IMR-90 (cell line): Measurements from ENCODE around the gene EXOC2. TPM values are rescaled to one million over a fixed set of nuclear protein-coding genes. Genes with fewer than 3 reads are reported as not detected.
A peak's percentile ranks its signal among the peaks of the same experiment; 100 is the strongest.

Source experiments
- ATAC-seq: fragments of 200-7000 bp; cut with Tn5 transposase; 2 replicates; pipeline ENCODE4 v1.9.1; 2020; ENCODE audit warnings: low read depth, mild to moderate bottlenecking, moderate library complexity
- BruUV-seq: library from RNA; stranded (reverse); fragments of 400-500 nt; replicated peaks from 2 replicates; lab custom pipeline; 2021; lab: Mats Ljungman, UMichigan
- CTCF ChIA-PET: fragments of 300-600 bp; formaldehyde crosslinking; extraction: SDS; loops from one replicate; lab custom pipeline; 2021; ENCODE audit warnings: antibody characterized with exemption; lab: Yijun Ruan, JAX
- POLR2A ChIA-PET: fragments of 300-600 bp; sonication (Branson Sonifier 250); formaldehyde crosslinking; loops from one replicate; lab custom pipeline; 2022; ENCODE audit warnings: antibody characterized with exemption; ENCODE audit not compliant: unreplicated experiment; lab: Charles Lee
- DNase-seq: peaks from one replicate; pipeline ENCODE4 v3.0.0; 2013
- H2AFZ ChIP-seq: replicated peaks from 2 replicates; pipeline ENCODE3; 2013; ENCODE audit warnings: low read length, mild to moderate bottlenecking; ENCODE audit not compliant: poor library complexity
- H2AK5ac ChIP-seq: 2 replicates; pipeline ENCODE4 v1.6.1; 2013; ENCODE audit warnings: low read depth, low read length, inconsistent platforms
- H2AK9ac ChIP-seq: replicated peaks from 2 replicates; pipeline ENCODE3; 2013; ENCODE audit warnings: mild to moderate bottlenecking, low read depth, low read length, moderate library complexity; ENCODE audit not compliant: poor library complexity
- H2BK120ac ChIP-seq: 2 replicates; pipeline ENCODE4 v1.6.1; 2013; ENCODE audit warnings: low read depth, low read length, inconsistent platforms
- H2BK15ac ChIP-seq: 3 replicates; pipeline ENCODE4 v1.6.1; 2013; ENCODE audit warnings: low read depth, low read length, inconsistent platforms
- H2BK20ac ChIP-seq: 2 replicates; pipeline ENCODE4 v1.6.1; 2013; ENCODE audit warnings: low read depth, mild to moderate bottlenecking, inconsistent platforms, low read length, moderate library complexity
- H2BK5ac ChIP-seq: 2 replicates; pipeline ENCODE4 v1.6.1; 2013; ENCODE audit warnings: mild to moderate bottlenecking, low read depth, low read length, inconsistent platforms; ENCODE audit not compliant: poor library complexity, severe bottlenecking
- H3K14ac ChIP-seq: replicated peaks from 2 replicates; pipeline ENCODE4 v1.6.1; 2013; ENCODE audit warnings: low read depth, low read length, inconsistent platforms
- H3K18ac ChIP-seq: 2 replicates; pipeline ENCODE4 v1.6.1; 2013; ENCODE audit warnings: low read depth, low read length, control low read depth
- H3K23ac ChIP-seq: 2 replicates; pipeline ENCODE4 v1.6.1; 2013; ENCODE audit warnings: low read depth, low read length, inconsistent platforms
- H3K27ac ChIP-seq: 2 replicates; pipeline ENCODE4 v1.5.1; 2013; ENCODE audit warnings: mild to moderate bottlenecking, control low read depth, low read length; ENCODE audit not compliant: insufficient read depth
- H3K27me3 ChIP-seq: 2 replicates; pipeline ENCODE4 v1.6.1; 2013; ENCODE audit warnings: low read length; ENCODE audit not compliant: control insufficient read depth, insufficient read depth
- H3K36me3 ChIP-seq: 2 replicates; pipeline ENCODE4 v1.6.1; 2013; ENCODE audit warnings: low read length, mixed read lengths; ENCODE audit not compliant: control insufficient read depth, insufficient read depth
- H3K4ac ChIP-seq: 2 replicates; pipeline ENCODE4 v1.6.1; 2013; ENCODE audit warnings: low read depth, low read length, inconsistent platforms
- H3K4me1 ChIP-seq: 2 replicates; pipeline ENCODE4 v1.6.1; 2013; ENCODE audit warnings: low read length, mixed read lengths; ENCODE audit not compliant: control insufficient read depth, insufficient read depth
- H3K4me2 ChIP-seq: 2 replicates; pipeline ENCODE4 v1.6.1; 2013; ENCODE audit warnings: low read depth, mild to moderate bottlenecking, control low read depth, low read length, moderate library complexity
- H3K4me3 ChIP-seq: 2 replicates; pipeline ENCODE4 v1.5.1; 2013; ENCODE audit warnings: low read depth, mild to moderate bottlenecking, control low read depth, low read length, moderate library complexity; ENCODE audit not compliant: insufficient read depth
- H3K56ac ChIP-seq: 2 replicates; pipeline ENCODE4 v1.6.1; 2013; ENCODE audit warnings: low read length, inconsistent platforms; ENCODE audit not compliant: insufficient read depth; ENCODE audit errors: extremely low read depth
- H3K79me1 ChIP-seq, 2 experiments: 2 replicates each; pipeline ENCODE4 v1.6.1; 2013; ENCODE audit warnings: low read length in 2 of 2, inconsistent platforms in 1 of 2, low read depth in 1 of 2
- H3K9ac ChIP-seq: 2 replicates; pipeline ENCODE4 v1.6.1; 2013; ENCODE audit warnings: low read depth, low read length, control low read depth
- H3K9me1 ChIP-seq: 2 replicates; pipeline ENCODE4 v1.6.1; 2013; ENCODE audit warnings: low read length, inconsistent platforms; ENCODE audit not compliant: insufficient read depth
- H3K9me3 ChIP-seq: 2 replicates; pipeline ENCODE4 v1.6.1; 2013; ENCODE audit warnings: low read length; ENCODE audit not compliant: control insufficient read depth, insufficient read depth
- H4K20me1 ChIP-seq: 2 replicates; pipeline ENCODE4 v1.6.1; 2013; ENCODE audit warnings: low read length, inconsistent platforms; ENCODE audit not compliant: insufficient read depth
- H4K5ac ChIP-seq: 2 replicates; pipeline ENCODE4 v1.6.1; 2013; ENCODE audit warnings: mild to moderate bottlenecking, low read depth, low read length, control low read depth
- H4K8ac ChIP-seq, 2 experiments: 2 replicates each; pipeline ENCODE4 v1.6.1; 2013; ENCODE audit warnings: low read depth in 2 of 2, low read length in 2 of 2, control low read depth in 1 of 2, inconsistent platforms in 1 of 2
- H4K91ac ChIP-seq: 2 replicates; pipeline ENCODE4 v1.6.1; 2013; ENCODE audit warnings: low read depth, low read length, inconsistent platforms; ENCODE audit not compliant: insufficient read depth
- CEBPB ChIP-seq: IDR thresholded peaks from 2 replicates; pipeline ENCODE4 v1.6.1; 2012; ENCODE audit warnings: low read depth, low read length, improper control_type of control experiment
- MAZ ChIP-seq: IDR thresholded peaks from 2 replicates; pipeline ENCODE4 v1.6.1; 2012; ENCODE audit warnings: low read depth, mild to moderate bottlenecking, low read length, improper control_type of control experiment, moderate library complexity, borderline replicate concordance
- RAD21 ChIP-seq: IDR thresholded peaks from 2 replicates; pipeline ENCODE4 v1.6.1; 2012; ENCODE audit warnings: low read length, improper control_type of control experiment
- WGBS, 2 experiments: methylation state at CpG; one replicate each; pipeline versions ENCODE4 v1.1.5 to v1.1.7; 2013; ENCODE audit warnings: missing lambda C conversion rate in 2 of 2; ENCODE audit not compliant: insufficient read length in 1 of 2; ENCODE audit errors: extremely low coverage in 2 of 2; 5-methylcytosine and 5-hydroxymethylcytosine counted together
- dilution Hi-C: fragments of 300-500 bp; cut with HindIII; formaldehyde crosslinking; loops from one replicate; pipeline ENCODE4 v1.14.3; 2018; ENCODE audit warnings: low sequenced_read_pairs; ENCODE audit not compliant: unreplicated experiment
- in situ Hi-C: fragments of 300-500 bp; cut with MboI; formaldehyde crosslinking; loops from 3 replicates; pipeline ENCODE4 v1.14.3; 2019; ENCODE audit warnings: low sequenced_read_pairs, inconsistent platforms, mixed read lengths
- intact Hi-C: fragments of 100-400 bp; cut with micrococcal nuclease; formaldehyde crosslinking; loops from 2 replicates; pipeline ENCODE4 v1.10.0; 2022
- polyA plus RNA-seq, 3 experiments: library from polyadenylated mRNA; depleted of rRNA; stranded (reverse); fragments of >200 nt; gene quantifications; 2 replicates each; pipeline ENCODE4 v1.2.3, GENCODE V29; 2012; ENCODE audit warnings: low replicate concordance in 1 of 3
- total RNA-seq: library from RNA; depleted of rRNA; stranded (reverse); fragments of >200 nt; gene quantifications from 2 replicates; pipeline ENCODE4 v1.2.3, GENCODE V29; 2012
- TF ChIP-seq, protein P1 (sequence below): fragments of 150-350 bp; IDR thresholded peaks from 2 replicates; pipeline ENCODE4 v1.6.1; 2017; ENCODE audit warnings: mild to moderate bottlenecking, antibody characterized with exemption, low read length, low read depth

Gene EXOC2
- total and polyA plus RNA-seq, 2 of the 4 experiments (the other 2 are of a cell fraction) = 13.1 to 37.3 TPM

DNA sequence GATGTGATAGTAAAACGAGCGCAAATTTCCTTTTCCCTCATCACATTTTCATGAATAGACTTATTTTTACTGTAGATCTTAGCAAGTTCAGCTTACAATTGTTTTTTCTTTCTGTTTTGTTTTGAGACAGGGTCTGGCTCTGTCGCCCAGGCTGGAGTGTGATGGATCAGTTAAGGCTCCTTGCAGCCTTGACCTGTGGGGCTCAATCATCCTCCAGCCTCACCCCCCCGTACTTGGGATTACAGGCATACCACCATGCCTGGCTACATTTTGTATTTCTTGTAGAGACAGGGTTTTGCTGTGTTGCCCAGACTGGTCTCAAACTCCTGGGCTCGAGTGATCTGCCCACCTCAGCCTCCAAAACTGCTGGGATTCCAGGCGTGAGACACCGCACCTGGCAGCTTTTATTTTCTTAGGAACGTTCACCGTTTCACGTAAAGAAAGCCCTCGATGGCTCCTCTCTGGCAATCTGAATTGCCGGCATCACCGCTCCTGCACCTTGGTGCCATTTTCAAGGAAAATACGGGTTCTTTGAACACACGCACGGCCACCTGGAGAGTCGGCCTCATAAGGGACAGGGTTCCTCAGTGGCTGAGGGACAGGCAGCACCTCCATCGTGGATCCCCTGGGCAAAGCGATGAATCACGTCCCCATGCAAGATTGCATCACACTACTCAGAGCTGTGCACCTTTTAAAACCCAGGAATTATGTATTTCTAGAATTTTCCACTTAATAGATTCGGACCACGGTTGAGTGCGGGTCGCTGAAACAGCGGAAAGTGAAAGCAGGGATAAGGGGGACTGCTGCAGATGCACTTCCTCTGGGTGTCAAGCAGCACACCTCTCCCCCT is 222.7 kb downstream of the EXOC2 start:
- no peak overlapping the region for H4K8ac ChIP-seq
- dilution Hi-C loops (no loop called here), intact Hi-C loops (no loop called here), in situ Hi-C loops (no loop called here)
- H2BK15ac ChIP-seq = no peak overlapping the region
- 80% methylated on average over 13 of the region's 25 CpGs; no CpG with 5 or more reads in 1 of the 2 experiments for WGBS, 2 experiments
- ATAC-seq = no peak
- no peaks in the 10 kb centered on the region for H3K9me1 ChIP-seq
- H4K5ac ChIP-seq = no peak overlapping the region
- H3K27ac ChIP-seq = no peak overlapping the region
- H4K20me1 ChIP-seq = no peaks in the 10 kb centered on the region
- H3K4me2 ChIP-seq = no peak overlapping the region
- CTCF ChIA-PET = no interaction called here
- H3K9ac ChIP-seq = no peak overlapping the region
- no peak overlapping the region for H3K56ac ChIP-seq
- no peak overlapping the region for H2BK20ac ChIP-seq
- peaks cover 14% of the 10 kb centered on the region for H3K27me3 ChIP-seq
- no peak overlapping the region for H3K4ac ChIP-seq
- no peak overlapping the region for H2AK5ac ChIP-seq
- no peaks in the 10 kb centered on the region for H3K36me3 ChIP-seq
- H3K14ac ChIP-seq = no peak overlapping the region
- DNase-seq = no peak
- no peaks in the 10 kb centered on the region for H3K4me1 ChIP-seq
- H4K91ac ChIP-seq = no peak overlapping the region
- H2BK5ac ChIP-seq = no peak overlapping the region
- H3K4me3 ChIP-seq = no peak overlapping the region
- TF ChIP-seq, protein P1, sequence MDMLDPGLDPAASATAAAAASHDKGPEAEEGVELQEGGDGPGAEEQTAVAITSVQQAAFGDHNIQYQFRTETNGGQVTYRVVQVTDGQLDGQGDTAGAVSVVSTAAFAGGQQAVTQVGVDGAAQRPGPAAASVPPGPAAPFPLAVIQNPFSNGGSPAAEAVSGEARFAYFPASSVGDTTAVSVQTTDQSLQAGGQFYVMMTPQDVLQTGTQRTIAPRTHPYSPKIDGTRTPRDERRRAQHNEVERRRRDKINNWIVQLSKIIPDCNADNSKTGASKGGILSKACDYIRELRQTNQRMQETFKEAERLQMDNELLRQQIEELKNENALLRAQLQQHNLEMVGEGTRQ = no peak
- TF ChIP-seq MAZ (no peak), CEBPB (peak; percentile 42; the same call in 1 of the 2 replicates), RAD21 (no peak)
- H3K23ac ChIP-seq = no peak overlapping the region
- H3K18ac ChIP-seq = no peak overlapping the region
- no peaks in the 10 kb centered on the region for H3K79me1 ChIP-seq
- no peak overlapping the region for H2AK9ac ChIP-seq
- BruUV-seq = no TSS peak
- no peaks in the 10 kb centered on the region for H3K9me3 ChIP-seq
- H2BK120ac ChIP-seq = no peak overlapping the region
- no peak overlapping the region for H2AFZ ChIP-seq
- POLR2A ChIA-PET = no interaction called here
